Activated T-helper 2 cell treated with anti-CD3 and anti-CD28 coated beads, Interferon-gamma antibody, Interleukin-2, Interleukin-4, amounts not matched to agents 10 μg/mL and 5 μg/mL and 100 μg/mL, durations not matched to agents 14 hours and 24 hours and 36 hours (primary cell): ENCODE measurements around the gene SH2D3A. TPM values are rescaled to one million over a fixed set of nuclear protein-coding genes. Genes with fewer than 3 reads are reported as not detected.

Experiments used
- DNase-seq: peaks from one replicate; pipeline ENCODE4 v3.0.0; 2021; ENCODE audit warnings: low spot score
- H3K27ac Mint-ChIP-seq: one replicate; pipeline ENCODE4 v1.8.0; 2021; ENCODE audit warnings: mixed read lengths
- H3K27me3 Mint-ChIP-seq: one replicate; pipeline ENCODE4 v1.8.0; 2021; ENCODE audit warnings: low read depth, mixed read lengths
- H3K36me3 Mint-ChIP-seq: one replicate; pipeline ENCODE4 v1.8.0; 2021; ENCODE audit warnings: low read depth, mixed read lengths
- H3K4me1 Mint-ChIP-seq: one replicate; pipeline ENCODE4 v1.8.0; 2021; ENCODE audit warnings: low read depth, mixed read lengths
- H3K4me3 Mint-ChIP-seq: one replicate; pipeline ENCODE4 v1.8.0; 2021; ENCODE audit warnings: low read depth, mild to moderate bottlenecking, moderate library complexity, mixed read lengths
- H3K9me3 Mint-ChIP-seq: one replicate; pipeline ENCODE4 v1.8.0; 2021; ENCODE audit warnings: mixed read lengths
- intact Hi-C: fragments of 100-400 bp; cut with micrococcal nuclease; formaldehyde crosslinking; loops from one replicate; pipeline ENCODE4 v1.15.1; 2023
- total RNA-seq: library from RNA; stranded (reverse); gene quantifications from 2 replicates; pipeline ENCODE4 v1.2.3, GENCODE V29; 2022

SH2D3A gene
- total RNA-seq, 1 donor from 2014 or later, result 8.7 TPM

DNA sequence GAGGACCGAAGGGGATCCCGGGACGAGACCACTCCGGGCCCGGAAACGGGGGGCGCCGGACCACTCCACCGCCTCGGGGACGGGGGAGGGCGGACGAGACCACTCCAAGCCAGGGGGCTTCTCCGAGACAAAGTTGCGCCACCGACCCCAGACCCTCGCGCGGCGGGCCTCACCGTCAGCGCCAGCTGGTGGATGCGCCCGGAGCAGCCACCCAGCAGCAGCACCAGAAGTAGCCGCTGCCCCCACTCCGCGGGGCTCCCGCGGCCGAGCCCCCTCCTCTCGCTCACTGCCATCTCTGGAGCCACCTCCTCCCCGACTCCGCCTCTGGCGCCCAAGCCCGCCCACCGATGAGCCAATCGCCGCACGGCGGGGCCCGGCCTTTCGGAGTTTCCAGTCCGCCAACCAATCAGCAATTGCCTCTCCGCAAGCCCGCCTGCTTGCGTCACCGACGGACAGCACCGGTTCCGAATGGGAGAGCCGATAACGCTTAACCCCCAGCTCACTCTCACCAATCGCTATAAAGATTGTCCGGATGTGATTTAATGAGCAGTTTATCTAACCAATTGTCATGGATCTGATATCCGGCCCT lies 29.9 kb downstream of the SH2D3A start, which contains the start of gene GPR108:
Gene GPR108 (minus strand): TSS at position 297 of the 589 bp plus-strand sequence. CDS start 4 bp downstream, at position 293.
- peaks cover 36% of the 10 kb centered on the region for H3K36me3 Mint-ChIP-seq

DNA sequence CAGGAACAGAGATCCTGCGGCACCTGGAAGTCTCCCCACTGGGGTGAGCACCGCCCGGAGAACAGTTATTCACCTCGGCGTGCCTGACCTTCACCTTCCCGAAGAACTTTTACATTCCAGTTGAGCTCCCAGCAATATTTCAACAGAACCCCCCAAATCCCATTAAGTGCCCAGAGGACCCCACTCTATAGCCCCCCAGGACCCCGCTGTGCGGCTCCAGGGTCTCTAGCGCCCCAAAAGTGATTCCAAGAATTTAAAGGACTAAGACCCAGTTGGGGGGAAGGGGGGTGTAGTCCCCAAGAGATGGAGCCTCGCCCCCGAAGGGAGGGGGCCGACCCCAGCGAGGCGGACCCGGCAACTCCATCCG lies 30.3 kb downstream of the SH2D3A start:
- peaks cover 36% of the 10 kb centered on the region for H3K36me3 Mint-ChIP-seq
- no peak for DNase-seq
- H3K4me1 Mint-ChIP-seq, result peaks cover 37% of the 10 kb centered on the region
- peak overlapping the region; percentile 98 for H3K27ac Mint-ChIP-seq
- H3K27me3 Mint-ChIP-seq, result no peaks in the 10 kb centered on the region
- H3K9me3 Mint-ChIP-seq, result no peaks in the 10 kb centered on the region
- intact Hi-C loops, result loop anchor here (1.0 to 2.0 kb wide), 4 partner anchors 58 to 220 kb away; partner anchors contain the start of gene TNFSF14
- H3K4me3 Mint-ChIP-seq, result peak overlapping the region; percentile 98

More for the DNA sequence above, 29.9 kb downstream of the SH2D3A start, which contains the start of gene GPR108:
- Mint-ChIP-seq H3K4me3 (peak within 1 kb of the TSS; percentile 98), H3K27ac (peak within 1 kb of the TSS; percentile 98), H3K27me3 (no peaks in the 10 kb centered on the region), H3K9me3 (no peaks in the 10 kb centered on the region), H3K4me1 (peaks cover 37% of the 10 kb centered on the region)
- DNase-seq, result peak; percentile 100
- intact Hi-C loops, result loop anchor here (1.0 to 2.0 kb wide), 2 partner anchors 59 to 67 kb away; partner anchors contain the start of gene TNFSF14

GRCh38 chr19:6736169-6736916 lies 30.9 kb downstream of the SH2D3A start:
- DNase-seq, result peak; percentile 71
- H3K4me3 Mint-ChIP-seq, result peak overlapping the region; percentile 98
- H3K27ac Mint-ChIP-seq, result peak overlapping the region; percentile 98
- H3K4me1 Mint-ChIP-seq, result peaks cover 33% of the 10 kb centered on the region
- no peaks in the 10 kb centered on the region for H3K9me3 Mint-ChIP-seq
- no peaks in the 10 kb centered on the region for H3K27me3 Mint-ChIP-seq
- H3K36me3 Mint-ChIP-seq, result peaks cover 40% of the 10 kb centered on the region
- intact Hi-C loops, result loop anchor here (1.0 to 2.0 kb wide), 3 partner anchors 58 to 219 kb away; no protein-coding TSS in a partner anchor

- H3K9me3 Mint-ChIP-seq, result no peaks in the 10 kb centered on the region
- intact Hi-C loops, result no loop called here
- peak overlapping the region; percentile 98 for H3K27ac Mint-ChIP-seq
- H3K4me3 Mint-ChIP-seq, result peak overlapping the region; percentile 98
- peaks cover 27% of the 10 kb centered on the region for H3K4me1 Mint-ChIP-seq
- peaks cover 40% of the 10 kb centered on the region for H3K36me3 Mint-ChIP-seq
- H3K27me3 Mint-ChIP-seq, result no peaks in the 10 kb centered on the region
- DNase-seq, result no peak
These were observed 31.9 kb downstream of the SH2D3A start for GRCh38 chr19:6735181-6735911.

DNA sequence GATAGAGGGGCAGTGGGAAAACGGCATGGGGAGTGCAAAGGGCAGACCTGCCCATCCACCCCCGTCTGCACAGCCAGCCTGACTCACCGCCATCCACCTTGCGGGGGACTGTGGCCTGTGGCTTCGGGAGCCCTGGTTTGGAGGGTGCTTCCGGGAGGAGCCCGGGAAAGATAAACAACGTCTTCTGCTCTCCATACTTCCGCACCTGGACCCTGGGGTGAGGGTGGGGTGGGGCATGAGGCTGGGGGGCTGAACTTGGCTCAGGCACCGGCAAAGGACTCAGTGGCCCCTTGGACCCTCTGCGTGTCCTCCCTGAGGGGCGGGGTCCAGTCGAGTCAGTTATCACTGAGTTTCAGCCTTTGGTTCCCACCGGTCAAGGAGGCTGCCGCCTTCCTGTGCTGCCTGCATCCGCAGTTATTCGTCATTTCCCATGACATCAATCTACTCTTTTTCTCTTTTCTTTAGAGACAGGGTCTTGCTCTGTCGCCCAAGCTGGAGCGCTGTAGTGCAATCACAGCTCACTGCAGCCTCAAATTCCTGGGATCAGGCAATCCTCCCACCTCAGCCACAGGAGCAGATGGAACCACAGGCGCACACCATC lies 33.0 kb downstream of the SH2D3A start:
- Mint-ChIP-seq H3K4me1 (peaks cover 25% of the 10 kb centered on the region), H3K4me3 (no peak overlapping the region), H3K27me3 (no peaks in the 10 kb centered on the region), H3K36me3 (peaks cover 42% of the 10 kb centered on the region), H3K9me3 (no peaks in the 10 kb centered on the region), H3K27ac (no peak overlapping the region)
- no peak for DNase-seq
- intact Hi-C loops, result no loop called here

- DNase-seq, result no peak
- peaks cover 42% of the 10 kb centered on the region for H3K36me3 Mint-ChIP-seq
- H3K27ac Mint-ChIP-seq, result no peak overlapping the region
- peaks cover 19% of the 10 kb centered on the region for H3K4me1 Mint-ChIP-seq
- intact Hi-C loops, result no loop called here
- no peaks in the 10 kb centered on the region for H3K27me3 Mint-ChIP-seq
- H3K4me3 Mint-ChIP-seq, result no peak overlapping the region
- H3K9me3 Mint-ChIP-seq, result no peaks in the 10 kb centered on the region
These were observed 33.7 kb downstream of the SH2D3A start for GRCh38 chr19:6733338-6734095.

DNA sequence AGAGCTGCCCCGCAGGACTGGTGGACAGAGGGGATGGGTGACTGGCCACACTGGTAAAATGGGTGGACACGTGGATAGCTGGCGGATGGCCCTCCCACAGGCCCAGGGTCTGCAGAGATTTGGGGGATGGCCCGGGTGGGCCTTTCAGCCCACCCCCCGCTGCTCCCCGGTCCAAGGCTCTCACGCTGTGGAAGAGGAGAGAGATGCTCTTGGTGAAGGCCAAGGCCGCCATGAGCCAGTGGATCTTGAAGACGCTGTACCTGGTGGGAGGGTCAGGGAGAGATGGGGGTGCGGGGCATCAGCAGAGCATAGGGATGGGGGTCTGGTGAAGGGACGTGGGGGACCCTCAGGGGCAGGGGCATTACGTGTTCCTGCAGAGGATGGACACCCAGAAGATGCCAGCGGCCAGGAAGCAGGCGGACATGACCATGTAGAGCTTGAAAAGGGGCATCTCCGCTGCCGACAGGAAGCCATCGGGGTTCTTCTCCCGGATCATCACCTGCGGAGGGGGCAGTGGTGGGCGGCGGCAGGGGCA lies 34.4 kb downstream of the SH2D3A start:
- intact Hi-C loops, result no loop called here
- H3K4me1 Mint-ChIP-seq, result peaks cover 12% of the 10 kb centered on the region
- H3K27me3 Mint-ChIP-seq, result no peaks in the 10 kb centered on the region
- H3K36me3 Mint-ChIP-seq, result peaks cover 42% of the 10 kb centered on the region
- no peak for DNase-seq
- H3K4me3 Mint-ChIP-seq, result no peak overlapping the region
- H3K27ac Mint-ChIP-seq, result no peak overlapping the region
- no peaks in the 10 kb centered on the region for H3K9me3 Mint-ChIP-seq

- no peak overlapping the region for H3K27ac Mint-ChIP-seq
- no peaks in the 10 kb centered on the region for H3K9me3 Mint-ChIP-seq
- no peaks in the 10 kb centered on the region for H3K27me3 Mint-ChIP-seq
- no peak overlapping the region for H3K4me3 Mint-ChIP-seq
- peaks cover 42% of the 10 kb centered on the region for H3K36me3 Mint-ChIP-seq
- peaks cover 10% of the 10 kb centered on the region for H3K4me1 Mint-ChIP-seq
- intact Hi-C loops, result no loop called here
- no peak for DNase-seq
These were observed 35.4 kb downstream of the SH2D3A start for GRCh38 chr19:6731822-6732221.

- H3K36me3 Mint-ChIP-seq, result peaks cover 39% of the 10 kb centered on the region
- no peak for DNase-seq
- no peaks in the 10 kb centered on the region for H3K27me3 Mint-ChIP-seq
- no peaks in the 10 kb centered on the region for H3K9me3 Mint-ChIP-seq
- H3K4me1 Mint-ChIP-seq, result peaks cover 6% of the 10 kb centered on the region
- intact Hi-C loops, result no loop called here
- H3K4me3 Mint-ChIP-seq, result no peak overlapping the region
- no peak overlapping the region for H3K27ac Mint-ChIP-seq
These were observed 36.1 kb downstream of the SH2D3A start for GRCh38 chr19:6730941-6731670.

- H3K4me3 Mint-ChIP-seq, result no peak overlapping the region
- H3K9me3 Mint-ChIP-seq, result no peaks in the 10 kb centered on the region
- no peak for DNase-seq
- no peak overlapping the region for H3K27ac Mint-ChIP-seq
- intact Hi-C loops, result no loop called here
- peaks cover 1% of the 10 kb centered on the region for H3K4me1 Mint-ChIP-seq
- peaks cover 33% of the 10 kb centered on the region for H3K36me3 Mint-ChIP-seq
- no peaks in the 10 kb centered on the region for H3K27me3 Mint-ChIP-seq
These were observed 37.0 kb downstream of the SH2D3A start for GRCh38 chr19:6730153-6730804.

DNA sequence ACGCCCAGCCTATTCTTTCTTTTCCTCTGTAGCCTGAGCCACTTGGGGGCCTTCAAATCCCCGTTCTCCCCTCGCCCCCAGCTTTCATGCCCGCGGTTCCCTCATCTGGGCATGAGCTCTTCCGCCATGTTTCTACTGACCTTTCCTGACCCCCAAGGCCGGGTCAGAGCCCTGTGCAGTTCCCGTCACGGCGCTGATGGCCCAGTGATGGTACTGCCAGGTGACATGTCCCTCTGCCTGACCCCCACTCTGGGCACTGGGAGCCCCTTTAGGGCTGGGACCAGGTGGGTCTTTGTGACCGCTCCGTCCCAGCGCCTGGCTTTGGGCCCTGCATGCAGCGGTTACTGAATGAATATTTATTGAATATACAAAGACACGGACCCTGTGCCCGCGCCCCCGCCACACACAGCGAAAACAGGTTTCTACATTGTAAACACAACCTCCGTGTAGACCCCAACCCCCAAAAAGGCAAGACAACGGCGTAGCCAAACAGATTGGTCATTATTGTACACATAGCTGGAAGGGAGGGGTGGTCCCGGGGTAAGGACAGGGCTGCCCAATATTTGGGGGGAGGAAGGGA lies 37.6 kb downstream of the SH2D3A start:
- no peak overlapping the region for H3K4me3 Mint-ChIP-seq
- no peak overlapping the region for H3K27ac Mint-ChIP-seq
- intact Hi-C loops, result no loop called here
- H3K4me1 Mint-ChIP-seq, result peaks cover 3% of the 10 kb centered on the region
- H3K27me3 Mint-ChIP-seq, result no peaks in the 10 kb centered on the region
- no peaks in the 10 kb centered on the region for H3K9me3 Mint-ChIP-seq
- DNase-seq, result no peak
- peaks cover 29% of the 10 kb centered on the region for H3K36me3 Mint-ChIP-seq
